DMS79 treated with DMSO at 0.1 percent for 48 hours (cell line): ENCODE measurements around the gene INPP5A.
A peak's percentile ranks its signal among the peaks of the same experiment; 100 is the strongest.

ENCODE experiments used
- DNase-seq: peaks from one replicate; lab custom pipeline; 2025; lab: John Stamatoyannopoulos, UW

INPP5A gene

DNA sequence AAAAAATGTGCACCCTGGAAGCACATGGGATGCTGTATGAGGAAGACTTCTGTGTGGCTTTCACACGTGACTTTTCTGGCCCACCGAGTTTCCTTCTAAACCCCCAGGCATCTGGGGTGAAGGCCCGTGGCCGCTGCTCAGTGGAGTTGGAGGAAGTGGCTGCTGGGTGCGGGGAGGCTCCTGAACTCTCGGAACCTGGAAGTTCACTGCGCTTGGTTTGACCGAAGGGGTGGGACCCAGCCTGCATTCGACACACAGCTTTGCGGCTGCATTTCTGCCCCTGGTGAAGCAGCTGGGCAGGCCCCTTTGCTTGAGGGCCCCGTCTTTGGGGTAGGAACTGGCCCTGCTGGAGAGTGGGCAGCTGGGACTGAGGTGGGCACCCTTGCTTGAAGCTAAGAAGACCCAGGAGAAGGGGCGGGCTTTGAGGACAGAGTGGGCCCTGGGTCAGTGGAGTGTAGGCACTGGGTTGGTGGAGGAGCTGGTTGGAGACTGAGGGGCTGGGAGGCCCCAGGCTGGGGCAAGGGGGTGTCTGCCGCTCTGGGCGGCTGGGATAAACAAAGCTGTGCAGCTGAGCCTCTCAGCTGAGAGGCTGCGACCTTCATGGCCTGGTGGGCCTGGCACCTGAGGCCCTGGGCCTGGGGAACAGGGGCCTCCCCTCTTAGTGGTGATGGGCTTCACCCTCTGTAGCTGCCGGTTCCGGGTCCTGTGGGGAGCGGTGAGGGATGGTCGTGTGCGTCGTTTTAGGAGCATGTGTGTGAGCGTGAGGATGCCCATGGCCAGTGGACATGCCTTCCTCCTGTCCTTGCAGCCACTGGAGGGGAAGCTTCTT lies 78.0 kb downstream of the INPP5A start:
- DNase-seq, result no peak

DNA sequence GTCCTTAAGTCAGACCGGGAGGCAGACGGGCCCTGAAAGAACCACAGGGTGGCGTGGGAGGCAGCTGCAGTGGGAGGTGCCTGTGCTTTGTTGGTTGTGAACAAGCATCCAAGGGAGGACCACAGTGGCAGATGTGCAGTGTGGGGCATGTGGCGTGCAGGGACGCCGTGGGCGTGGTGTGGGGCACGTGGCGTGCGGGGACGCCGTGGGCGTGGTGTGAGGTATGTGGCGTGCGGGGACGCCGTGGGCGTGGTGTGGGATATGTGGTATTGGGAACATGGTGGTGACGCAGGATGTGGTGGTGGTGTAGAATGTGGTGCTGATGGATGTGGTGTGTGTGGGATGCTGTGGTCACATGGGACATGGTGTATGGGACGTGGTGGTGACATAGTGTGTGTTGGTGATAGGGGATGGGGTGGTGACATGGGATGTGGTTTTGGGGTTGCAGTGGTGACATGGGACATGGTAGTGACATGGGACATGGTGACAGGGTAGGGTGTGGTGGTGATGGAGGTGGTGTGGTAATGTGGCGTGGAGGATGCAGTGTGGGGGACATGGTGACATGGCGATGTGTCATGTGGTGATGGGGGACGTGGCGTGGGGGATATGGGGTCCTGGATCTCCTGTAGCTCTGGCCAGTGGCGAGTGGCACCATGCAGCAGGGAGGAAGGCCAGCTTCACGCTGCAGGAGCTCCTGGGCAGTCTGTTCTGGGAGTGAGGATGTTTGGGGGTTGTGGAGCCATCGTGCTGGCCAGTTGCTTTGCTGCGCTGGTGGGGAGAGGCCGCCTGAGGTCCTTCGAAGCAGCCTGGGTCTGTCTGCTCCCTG lies 78.8 kb downstream of the INPP5A start:
- no peak for DNase-seq

DNA sequence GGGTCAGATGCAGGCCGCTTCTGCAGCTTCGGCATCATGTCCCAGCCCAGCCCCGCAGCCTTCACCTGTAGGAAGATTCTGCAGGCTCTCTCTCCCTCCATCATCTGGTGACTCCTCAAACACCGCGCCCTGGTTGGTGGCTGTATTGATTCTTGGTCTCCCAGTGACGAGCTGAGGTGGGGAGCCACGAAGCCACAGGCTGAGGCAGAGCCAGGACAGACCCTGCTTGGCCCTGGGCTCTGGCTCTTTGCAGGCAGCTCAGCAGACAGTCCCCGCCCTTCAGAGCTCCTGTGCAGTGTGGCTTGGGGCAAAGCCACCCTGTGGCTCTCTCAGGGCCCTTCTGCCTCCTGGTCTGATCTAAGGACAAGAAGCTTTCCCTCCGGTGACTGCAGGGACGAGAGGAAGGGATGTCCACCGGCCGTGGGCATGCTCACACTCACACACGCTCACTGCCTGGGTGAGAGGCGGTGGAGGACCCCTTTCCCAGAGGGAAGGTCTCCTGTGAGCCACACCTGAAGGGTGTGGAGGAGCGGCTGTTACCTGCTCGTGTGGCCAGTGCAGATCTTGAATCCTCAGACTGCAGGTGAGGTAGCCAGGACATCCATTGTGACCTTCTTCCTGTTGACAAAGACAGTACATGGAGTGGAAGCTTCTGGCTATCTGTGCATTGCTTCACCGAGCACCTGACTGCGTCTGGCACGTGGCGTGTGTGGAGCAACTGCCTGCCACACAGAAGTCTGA lies 79.6 kb downstream of the INPP5A start:
- no peak for DNase-seq

DNA sequence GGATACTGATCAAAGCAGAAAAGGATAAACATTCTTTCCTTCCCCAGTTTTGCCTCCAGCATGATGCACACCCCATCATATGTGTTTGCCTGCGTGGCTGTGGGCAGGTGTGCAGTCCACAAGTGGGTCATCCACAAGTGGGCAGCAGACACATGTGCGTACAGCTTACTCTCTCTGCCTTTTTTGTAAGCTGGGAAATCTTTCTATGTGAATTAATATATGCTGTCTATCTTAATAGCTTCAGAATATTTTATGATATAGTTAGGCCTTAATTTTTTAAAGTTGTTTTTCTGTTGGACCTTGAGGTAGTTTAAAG lies 80.1 kb downstream of the INPP5A start:
- DNase-seq, result no peak

DNA sequence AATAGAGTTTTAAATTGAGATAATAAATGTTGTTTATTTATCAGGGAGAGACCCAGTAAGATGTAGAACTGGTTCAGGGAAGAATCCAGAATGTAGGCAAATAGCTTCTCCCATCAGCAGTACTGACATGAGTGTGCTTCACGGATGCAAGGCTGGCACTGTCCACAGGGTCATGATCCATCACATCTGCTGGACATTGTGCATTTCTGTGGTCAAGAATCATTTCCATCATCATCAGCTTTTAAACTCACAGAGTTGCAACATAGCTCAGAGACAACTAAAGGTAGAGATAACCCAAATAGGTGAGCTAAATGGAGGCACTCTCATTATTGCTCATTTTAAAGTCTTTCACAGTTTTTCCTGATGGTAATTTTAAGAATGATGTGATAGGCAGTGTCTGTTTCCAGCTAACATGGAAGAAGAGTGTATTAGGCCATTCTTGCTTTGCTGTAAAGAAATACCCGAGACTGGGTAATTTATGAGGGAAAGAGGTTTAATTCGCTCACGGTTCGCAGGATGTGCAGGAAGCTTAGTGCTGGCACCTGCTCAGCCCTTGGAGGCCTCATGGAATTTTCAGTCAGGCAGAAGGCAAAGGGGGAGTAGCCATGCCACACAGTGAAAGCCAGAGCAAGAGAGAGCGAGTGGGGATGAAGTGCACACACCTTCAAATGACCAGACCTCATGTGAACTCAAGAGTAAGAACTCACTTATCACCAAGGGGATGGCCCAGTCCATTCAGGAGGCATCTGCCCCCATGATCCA lies 80.8 kb downstream of the INPP5A start:
- no peak for DNase-seq

DNA sequence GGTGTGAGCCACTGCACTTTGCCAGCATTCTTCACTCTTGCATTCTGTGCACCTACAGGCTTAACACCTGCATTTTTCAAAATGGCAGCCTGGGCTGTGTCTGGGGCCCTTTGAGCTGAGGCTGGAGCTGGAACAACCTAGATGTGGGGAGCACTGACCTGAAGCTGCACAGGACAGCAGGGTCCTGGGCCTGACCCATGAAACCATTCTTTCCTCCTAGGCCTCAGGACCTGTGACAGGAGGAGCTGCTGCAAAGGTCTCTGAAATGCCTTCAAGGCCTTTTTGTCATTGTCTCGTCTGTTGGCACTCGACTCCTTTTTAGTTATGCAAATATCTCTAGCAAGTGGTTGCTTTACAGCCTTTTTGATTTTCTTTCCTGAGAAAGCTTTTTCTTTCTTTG lies 82.3 kb downstream of the INPP5A start:
- DNase-seq, result no peak

DNA sequence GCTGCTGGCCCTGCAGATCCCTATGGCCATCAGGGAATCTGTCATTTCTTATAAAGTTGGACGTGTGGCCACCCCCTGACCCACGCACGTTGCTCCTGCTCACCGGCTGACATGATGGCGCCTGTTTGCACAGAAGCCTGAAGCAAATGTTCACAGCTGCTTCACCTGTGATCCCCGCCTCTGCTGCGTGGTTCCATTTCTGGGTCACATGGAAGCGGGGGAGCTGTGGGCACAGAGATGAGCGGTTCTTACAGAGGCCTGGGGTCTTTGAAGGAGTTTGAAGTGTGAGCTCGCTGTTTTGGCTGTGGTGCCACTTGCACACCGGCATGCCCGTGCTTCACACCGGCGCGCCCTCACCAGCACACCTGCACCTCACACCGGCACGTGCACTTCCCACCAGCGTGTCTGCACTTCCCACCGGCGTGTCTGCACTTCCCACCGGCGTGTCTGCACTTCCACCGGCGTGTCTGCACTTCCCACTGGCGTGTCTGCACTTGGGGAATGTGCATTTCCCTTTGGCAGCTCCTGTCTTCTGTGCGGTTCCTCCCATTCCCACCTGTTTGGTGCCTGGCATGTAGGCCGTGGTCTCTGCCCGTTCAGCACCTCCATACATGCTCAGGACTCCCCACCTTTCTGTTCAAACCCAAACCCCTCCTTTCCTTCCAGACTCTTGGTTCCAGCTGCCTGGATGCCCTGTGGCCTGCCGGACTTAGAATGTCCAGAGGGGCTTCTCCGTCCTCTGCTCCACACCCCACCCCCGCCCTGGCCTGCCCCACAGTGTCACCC lies 86.7 kb downstream of the INPP5A start:
- no peak for DNase-seq

DNA sequence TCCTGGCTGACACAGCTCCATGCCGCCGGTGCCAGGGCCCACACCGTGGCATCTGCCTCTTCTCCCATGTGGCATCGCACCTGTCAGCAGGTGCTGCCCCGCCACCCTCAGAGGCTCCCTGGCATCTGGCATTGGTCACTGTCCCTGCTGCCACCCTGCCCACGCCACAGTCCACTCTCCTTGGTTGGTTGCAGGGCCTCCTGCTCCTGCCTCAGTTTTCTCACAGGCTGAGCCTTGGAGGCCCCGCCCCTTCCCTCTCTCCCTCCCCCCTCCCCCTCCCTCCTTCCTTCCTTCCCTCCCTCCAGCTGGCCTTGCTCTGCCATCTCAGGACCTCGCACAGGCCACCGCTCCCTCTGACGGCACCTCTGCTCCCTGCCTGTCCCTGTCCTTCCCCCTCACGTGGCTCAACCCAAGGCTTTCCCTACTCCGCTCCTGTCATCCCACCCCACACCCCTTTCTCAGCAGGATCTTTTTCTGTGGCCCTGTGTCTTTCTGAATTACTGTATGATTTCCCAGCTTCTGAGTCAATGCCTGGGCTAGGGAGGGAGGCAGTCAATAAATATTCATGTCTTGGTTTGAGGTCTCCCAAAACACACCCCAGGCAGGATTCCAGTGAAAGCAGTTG lies 87.4 kb downstream of the INPP5A start:
- DNase-seq, result no peak

DNA sequence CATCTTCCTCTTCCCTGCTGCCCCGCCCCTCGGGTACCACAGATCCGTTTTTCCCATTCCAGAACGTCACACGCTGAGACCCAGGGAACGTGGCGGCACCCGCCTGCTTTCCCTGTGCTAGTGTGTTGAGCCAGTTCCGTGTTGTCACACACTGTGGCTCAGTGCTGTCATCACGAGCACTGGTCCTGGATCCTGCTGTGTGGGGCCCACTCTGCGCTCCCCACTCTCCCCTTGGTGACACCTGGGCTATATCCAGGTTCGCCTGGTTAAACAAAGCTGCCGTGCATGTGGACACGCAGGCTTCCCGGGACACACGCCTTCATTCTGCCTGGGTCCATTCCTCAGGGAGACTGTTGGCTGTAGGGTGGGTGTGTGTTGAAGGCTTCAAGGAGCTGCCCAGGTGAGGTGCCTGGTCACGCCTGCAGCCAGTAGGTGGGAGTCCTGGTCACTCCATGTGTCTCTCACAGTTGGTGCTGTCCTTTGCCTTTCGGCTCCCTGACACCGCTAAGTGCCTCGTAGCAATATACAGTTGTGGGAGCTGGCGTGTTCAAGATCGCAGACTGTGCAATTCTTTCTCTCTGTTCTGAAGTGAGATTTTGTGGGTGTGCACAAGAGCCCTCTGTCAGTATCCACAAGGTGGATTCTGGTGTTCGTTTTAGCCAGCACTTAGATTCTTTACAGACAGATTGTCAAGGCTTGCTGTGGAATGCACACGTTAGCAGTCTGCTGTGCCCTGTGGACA lies 88.6 kb downstream of the INPP5A start:
- DNase-seq, result no peak

DNA sequence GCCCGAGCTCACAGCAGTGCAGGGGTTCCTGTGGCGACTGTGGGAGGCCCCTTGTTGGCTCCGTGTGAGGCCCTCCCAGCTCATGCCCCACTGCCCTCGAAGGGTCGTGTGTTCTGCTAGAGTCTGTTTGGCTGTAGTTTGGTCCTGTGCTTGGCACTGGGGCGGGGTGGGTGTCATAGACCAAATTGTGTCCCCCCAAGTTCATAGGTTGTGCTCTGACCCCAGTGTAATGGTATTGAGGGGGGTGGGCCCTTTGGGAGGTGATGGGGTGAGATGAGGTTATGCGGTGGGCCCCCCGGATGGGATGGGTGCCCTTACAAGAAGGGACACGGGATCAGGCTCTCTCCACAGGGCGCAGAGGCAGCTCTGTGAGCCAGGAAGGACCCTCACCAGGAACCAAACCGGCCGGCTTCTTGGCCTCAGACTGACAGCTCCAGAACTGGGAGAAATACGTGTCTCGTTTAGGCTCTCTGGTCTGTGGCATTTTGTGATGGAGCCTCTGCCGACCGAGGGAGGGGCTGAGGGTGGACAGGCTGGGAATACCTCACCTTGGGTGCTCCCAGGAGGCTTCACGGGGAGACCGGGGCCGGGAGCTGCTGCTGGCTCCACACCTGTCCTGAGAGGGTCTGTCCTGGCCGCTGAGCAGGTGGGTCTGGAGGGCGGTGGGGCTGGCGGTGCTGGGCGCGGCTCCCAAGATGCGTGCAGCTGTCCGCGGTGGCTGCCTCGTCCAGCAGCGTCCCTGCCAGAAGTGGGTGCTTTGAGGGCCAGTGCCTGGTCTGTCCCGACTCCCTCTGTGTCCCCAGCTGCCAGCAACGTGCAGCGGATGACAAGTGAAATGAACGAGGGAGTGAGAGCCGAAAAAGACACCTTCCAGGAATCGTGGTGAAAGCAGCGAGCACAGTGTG lies 89.4 kb downstream of the INPP5A start:
- DNase-seq, result peak; percentile 13

DNA sequence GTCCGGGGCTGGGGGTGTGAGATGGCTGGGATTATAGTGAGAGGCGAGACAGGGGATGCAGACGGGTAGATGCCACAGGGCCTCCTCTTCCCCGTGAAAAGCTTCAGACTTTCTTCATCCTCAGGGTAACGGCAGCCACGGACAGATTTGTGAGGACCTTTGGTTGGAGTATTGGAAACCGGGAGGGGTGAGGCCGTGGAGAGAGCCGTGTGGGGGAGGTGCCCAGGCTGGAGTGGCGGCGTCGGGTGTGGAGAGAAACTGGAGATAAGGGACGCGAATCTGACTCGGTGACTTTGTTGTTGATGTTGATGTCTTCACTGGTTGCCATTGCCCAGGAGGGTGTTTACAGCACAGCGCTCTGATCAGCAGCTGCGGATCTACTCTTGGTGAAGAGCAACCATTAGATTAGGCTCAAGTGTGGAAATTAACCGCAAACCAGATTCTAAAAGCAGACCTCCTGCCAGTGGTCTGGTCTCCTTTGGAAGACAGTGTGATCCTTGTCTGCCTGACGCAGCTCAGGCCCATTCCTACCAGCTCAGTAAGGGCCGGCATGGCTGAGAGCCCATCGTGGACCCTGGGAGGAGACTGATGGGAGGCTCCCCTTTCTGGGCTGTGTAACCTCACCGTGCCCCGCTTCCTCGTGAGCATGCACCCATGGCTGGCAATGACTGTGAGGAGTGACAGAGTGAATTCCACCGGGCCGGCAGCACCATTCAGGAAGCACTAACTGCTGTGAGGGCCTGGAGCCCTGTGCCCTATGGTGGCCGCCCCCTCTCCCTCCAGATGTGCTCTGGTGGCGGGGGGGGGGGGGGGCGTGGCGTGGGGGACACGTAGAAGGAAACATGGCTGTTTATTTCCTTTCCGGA lies 90.3 kb downstream of the INPP5A start:
- peak; percentile 48 for DNase-seq

DNA sequence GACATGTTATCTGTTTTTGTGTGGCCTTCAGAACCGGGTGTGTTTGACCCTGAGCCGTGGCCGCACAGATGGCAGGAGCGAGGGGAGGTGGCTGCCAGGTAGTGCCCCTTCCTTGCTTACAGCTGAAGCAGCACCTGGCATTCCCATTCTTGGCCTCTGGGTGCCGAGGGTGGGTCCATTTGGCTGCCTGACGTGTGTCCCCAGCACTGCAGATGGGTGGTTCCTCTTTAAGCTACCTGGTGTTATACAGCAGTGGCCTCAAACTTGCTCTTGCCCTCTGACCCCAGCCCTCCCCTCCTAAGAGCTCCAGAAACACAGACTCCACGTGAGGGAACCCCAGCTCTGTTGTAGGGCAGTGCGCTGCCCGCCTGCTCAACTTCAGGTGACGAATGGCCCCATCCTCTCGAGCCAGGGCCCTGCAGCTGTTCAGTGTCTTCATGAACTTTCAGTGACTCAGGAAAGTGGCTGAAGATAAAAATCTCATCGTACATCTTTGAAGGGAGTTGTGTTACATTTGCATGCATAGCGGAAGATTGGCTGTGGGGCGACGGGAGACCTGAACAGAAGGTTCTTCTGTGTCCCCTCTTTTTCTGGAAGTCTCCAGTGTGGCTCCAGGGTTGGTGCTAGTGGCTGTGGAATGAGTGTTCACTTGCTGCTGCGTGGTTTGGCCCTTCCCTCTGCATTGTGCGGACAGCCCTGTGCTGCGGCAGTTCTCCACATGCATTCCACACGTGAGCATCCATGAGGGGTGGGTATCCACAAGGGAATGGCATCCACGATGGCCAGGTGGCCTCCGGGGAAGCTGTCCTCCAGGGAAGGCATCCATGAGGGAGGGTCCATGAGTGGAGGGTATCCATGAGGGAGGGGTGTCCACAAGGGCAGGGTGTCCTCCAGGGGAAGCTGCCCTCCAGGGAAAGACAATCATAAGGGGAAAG lies 91.6 kb downstream of the INPP5A start:
- no peak for DNase-seq

DNA sequence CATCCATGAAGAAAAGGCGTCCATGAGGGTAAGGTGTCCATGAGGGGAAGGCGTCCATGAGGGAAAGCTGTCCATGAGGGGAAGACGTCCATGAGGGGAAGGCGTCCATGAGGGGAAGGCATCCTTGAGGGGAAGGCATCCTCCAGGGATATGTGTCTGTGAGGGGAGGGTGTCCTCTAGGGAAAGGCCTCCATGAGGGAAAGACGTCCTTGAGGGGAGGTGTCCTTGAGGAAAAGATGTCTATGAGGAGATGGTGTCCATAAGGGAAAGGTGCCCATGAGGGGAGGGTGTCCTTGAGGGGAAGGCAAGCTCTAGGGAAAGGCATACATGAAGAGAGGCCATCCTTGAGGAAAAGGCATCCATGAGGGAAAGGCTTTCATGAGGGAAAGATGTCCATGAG lies 92.6 kb downstream of the INPP5A start:
- DNase-seq, result no peak

DNA sequence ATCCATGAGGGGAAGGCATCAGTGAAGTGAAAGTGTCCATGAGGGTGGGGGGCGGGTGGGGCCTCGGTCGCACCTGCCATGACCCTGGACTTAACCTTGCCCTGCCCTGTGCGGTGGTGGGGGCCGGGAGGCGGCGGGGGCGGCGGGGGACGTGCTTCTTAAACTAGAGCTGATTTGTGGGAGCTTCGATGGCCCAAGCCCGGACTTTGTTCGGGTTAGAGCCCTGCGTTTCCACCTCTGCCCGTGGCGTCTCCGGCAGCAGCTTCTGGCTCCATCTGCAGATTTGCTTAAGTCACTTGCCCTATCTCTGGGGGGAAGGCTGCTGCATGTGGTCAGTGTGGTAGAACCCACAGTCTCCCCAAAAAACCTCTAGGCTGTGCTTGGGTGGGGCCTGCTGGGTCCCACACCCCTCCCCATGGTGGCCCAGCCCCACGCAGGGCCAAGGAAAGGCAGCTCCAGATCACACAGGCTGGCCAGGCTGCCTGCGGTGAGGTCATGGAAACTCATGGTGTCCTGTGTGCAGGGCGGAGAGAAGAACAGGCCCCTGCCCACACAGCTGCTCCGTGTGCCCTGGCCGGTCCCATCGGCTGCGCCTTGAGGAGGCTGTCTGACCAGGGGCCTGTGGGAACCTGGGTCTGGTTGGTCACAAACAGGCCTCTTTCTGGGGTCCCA lies 93.2 kb downstream of the INPP5A start:
- DNase-seq, result no peak

DNA sequence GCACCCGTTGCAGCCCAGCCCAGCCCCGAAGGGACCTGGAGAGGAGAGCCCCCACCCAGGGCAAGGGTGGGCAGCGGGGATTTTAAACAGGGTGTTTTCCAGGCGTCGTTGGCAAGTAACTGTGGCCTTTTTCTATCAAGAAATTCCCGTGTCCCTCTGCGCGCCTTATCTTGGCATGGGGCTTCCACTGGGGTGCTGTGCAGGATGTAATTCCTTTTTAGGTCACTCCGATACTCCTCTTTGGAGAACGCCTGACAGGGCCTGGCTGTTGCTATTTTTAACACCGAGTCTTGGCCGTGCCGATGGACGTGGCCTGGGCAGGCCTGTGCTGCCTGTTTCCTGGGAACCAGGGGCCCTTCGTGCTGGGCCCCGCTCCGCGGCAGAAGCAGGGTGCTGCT lies 93.8 kb downstream of the INPP5A start:
- no peak for DNase-seq

DNA sequence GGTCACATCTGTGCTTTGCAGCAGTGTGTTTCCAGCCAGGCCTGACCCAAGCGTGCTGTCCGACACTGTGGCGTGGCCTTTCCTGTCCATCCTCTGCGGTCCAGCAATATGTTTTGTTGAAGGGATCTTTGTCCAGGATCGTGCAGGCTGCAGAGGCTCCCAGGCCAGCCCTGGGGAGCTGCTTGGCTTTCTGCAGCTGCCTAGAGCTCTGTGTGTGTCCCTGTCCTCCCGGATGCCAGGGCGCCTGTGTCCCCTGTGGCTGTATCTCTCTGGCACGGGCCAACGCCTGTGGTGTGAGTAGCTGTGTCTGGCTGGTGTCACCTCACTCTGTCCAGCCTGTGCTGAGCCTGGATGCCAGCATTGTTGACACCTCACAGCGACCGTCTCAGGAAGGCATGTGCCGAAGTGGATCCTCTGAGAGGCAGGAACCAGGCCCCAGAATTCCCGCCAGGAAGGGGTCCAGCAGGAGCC lies 94.5 kb downstream of the INPP5A start:
- DNase-seq, result no peak
